ENCODE results near the gene ITPR2.

Gene ITPR2

GRCh38 chr12:26825459-26826016 lies 7.5 kb downstream of the ITPR2 start:
- H3K4me3 ChIP-seq (ENCODE audit: low read depth, low read length) = no peak overlapping the region

- no peak overlapping the region for H3K4me3 ChIP-seq (ENCODE audit: low read depth, low read length)
These were observed 9.6 kb downstream of the ITPR2 start for GRCh38 chr12:26823390-26823789.

DNA sequence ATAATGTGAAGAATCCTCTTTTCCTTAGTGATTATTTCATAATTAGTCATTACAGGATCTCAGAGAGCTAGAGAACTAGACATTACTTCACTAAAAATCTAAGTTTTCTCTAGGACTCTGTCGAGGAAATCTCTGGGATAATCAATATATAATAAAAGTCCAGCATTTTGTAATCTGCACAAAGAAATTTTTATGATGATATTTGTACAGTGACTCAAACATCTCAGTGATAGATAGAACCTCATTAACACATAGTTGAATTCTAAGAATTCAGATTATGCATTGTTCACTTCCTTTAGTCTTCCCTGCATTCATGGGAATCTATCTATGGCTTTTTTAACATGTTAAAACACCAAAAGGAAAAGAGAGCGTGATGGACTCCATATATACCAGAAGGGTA lies 11.0 kb downstream of the ITPR2 start:
- H3K4me3 ChIP-seq (ENCODE audit: low read depth, low read length) = no peak overlapping the region

DNA sequence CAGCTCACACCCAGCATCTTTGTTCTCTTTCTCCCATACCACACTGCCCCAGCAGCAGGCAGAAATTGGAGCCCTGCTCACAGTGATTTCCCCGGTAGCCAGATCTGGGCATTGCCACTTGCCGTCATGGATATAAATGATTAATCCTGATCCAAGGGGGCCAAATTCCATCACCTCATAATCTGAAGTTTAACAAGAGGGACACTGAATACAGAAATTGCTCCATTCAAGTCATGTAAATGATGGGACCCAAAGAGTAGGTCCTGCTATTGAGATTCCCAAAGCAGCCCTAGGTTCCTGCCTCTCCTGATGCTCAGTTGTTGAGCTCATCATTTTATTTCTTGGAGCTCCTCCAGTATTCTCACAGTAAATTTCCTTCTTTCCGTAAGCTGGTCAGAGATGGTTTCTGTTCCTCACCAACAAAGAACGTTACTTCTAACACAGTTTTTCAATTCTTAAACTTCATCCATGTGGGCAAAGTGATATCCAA lies 11.7 kb downstream of the ITPR2 start:
- H3K4me3 ChIP-seq (ENCODE audit: low read depth, low read length) = no peak overlapping the region

GRCh38 chr12:26818636-26819035 lies 14.4 kb downstream of the ITPR2 start:
- H3K4me3 ChIP-seq (ENCODE audit: low read depth, low read length) = no peak overlapping the region

GRCh38 chr12:26818201-26818600 lies 14.8 kb downstream of the ITPR2 start:
- no peak overlapping the region for H3K4me3 ChIP-seq (ENCODE audit: low read depth, low read length)

DNA sequence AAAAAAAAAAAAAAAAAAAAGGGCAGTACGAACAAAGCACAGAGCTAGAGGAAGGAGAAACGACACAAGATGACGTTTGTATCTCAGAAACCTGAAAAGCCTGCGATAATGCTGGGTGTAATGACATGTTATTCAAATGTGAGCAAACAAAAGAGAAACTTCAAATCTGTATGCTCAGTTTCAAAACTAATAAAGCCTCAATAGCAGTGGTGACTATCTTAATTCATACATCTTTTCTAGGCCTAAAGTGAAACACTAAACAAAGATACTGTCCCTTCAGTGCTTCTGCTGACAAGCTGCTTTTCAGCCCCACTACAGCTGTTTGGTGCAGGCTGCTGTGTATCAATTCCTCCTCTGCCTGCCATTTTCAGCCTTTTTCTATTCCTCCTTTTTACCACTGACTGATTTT lies 15.8 kb downstream of the ITPR2 start:
- H3K4me3 ChIP-seq (ENCODE audit: low read depth, low read length) = no peak overlapping the region

- no peak overlapping the region for H3K4me3 ChIP-seq (ENCODE audit: low read depth, low read length)
These were observed 19.2 kb downstream of the ITPR2 start for GRCh38 chr12:26813812-26814211.

DNA sequence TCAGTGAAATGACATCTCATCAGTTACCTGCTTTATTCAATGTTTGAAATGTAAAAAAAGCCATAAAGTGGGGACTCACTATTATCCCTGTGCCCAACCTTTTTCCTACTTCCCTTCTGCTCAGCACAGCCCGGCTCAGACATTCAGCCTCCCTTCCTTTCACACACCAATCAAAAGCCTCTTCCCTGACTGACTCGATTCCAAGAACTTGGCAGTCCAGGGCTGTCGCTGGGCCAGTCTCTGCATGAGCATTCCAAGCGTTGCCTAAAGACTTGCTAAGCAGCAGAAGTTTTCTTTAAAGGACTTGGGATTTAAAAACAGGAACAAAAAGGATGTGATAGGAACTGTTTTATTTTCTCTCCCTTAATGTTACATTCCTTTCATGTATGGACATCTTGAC lies 22.7 kb downstream of the ITPR2 start:
- H3K4me3 ChIP-seq (ENCODE audit: low read depth, low read length) = no peak overlapping the region

- H3K4me3 ChIP-seq (ENCODE audit: low read depth, low read length) = no peak overlapping the region
These were observed 23.2 kb downstream of the ITPR2 start for GRCh38 chr12:26809611-26810285.

GRCh38 chr12:26808766-26809476 lies 24.1 kb downstream of the ITPR2 start:
- no peak overlapping the region for H3K4me3 ChIP-seq (ENCODE audit: low read depth, low read length)

DNA sequence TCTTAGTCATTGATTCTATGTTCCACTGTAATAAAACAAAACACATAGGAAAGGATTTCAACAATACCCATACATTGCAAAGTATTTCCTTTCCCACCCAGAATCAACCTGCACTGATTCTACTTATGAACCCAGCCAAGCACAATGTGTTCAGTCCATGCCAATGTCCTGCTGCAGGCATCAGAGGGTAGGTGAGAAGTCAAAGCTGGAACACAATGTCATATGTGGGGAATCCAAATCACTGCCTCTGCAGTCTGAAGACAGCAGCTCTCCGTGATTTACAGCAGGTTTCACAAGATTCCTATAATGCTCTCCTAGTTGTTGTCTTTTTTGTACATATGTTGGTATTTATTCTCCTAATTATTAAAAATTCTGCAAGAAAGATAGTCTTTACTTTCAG lies 25.7 kb downstream of the ITPR2 start:
- H3K4me3 ChIP-seq (ENCODE audit: low read depth, low read length) = no peak overlapping the region

DNA sequence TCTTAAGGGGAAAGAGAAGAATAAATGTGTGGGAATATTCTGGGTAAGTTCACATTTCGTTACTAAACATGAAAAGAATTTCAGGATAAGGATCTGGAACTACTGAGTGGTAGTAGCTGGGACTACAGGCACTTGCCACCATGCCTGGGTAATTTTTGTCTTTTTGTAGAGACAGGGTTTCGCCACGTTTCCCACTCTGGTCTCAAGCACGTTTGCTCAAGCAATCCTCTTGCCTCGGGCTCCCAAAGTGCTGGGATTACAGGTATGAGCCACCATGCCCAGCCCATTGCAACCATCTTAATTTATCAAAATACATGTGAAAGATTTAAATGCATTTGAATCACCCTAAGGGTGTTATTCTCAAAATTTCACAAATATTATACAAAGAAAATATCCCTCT lies 26.4 kb downstream of the ITPR2 start:
- no peak overlapping the region for H3K4me3 ChIP-seq (ENCODE audit: low read depth, low read length)

GRCh38 chr12:26805401-26805971 lies 27.5 kb downstream of the ITPR2 start:
- H3K4me3 ChIP-seq (ENCODE audit: low read depth, low read length) = no peak overlapping the region

GRCh38 chr12:26803552-26803951 lies 29.4 kb downstream of the ITPR2 start:
- no peak overlapping the region for H3K4me3 ChIP-seq (ENCODE audit: low read depth, low read length)

- no peak overlapping the region for H3K4me3 ChIP-seq (ENCODE audit: low read depth, low read length)
These were observed 31.5 kb downstream of the ITPR2 start for GRCh38 chr12:26801486-26801885.

GRCh38 chr12:26800858-26801257 lies 32.1 kb downstream of the ITPR2 start:
- H3K4me3 ChIP-seq (ENCODE audit: low read depth, low read length) = no peak overlapping the region

DNA sequence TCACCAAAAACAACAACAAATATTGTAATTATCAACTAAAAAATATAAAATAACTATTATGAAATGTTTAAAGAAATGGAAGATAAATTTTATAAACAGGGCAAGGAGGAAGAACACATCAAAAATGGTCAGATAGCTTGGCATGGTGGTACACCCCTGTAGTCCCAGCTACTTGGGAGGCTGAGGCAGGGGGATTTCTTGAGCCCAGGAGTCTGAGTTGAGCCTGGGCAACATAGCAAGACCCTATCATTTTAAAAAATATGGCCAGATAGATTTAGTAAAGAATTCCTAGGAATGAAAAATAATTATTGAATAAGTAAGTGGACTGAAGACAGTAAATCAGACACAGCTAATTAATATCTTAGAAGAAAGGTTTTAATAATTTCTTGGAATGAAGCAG lies 32.6 kb downstream of the ITPR2 start:
- no peak overlapping the region for H3K4me3 ChIP-seq (ENCODE audit: low read depth, low read length)

- no peak overlapping the region for H3K4me3 ChIP-seq (ENCODE audit: low read depth, low read length)
These were observed 33.3 kb downstream of the ITPR2 start for GRCh38 chr12:26799741-26800140.

DNA sequence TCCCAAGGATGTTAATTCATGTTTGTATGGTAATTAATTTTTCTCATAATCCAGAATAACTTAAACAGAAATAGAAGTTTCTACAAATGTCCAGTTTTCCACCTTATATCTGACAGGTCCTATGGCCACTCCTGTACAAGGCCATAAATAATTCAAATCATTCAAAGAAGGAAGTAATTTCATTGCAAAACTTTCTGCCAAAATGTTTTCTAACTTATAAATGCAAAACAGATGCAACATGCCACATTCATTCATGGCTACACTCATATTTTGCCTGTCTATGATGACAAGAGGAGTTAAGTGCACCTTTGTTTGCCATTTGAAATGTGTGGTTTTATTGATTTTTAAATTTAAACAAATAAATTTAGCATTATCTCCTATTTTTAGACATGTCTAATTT lies 34.4 kb downstream of the ITPR2 start:
- H3K4me3 ChIP-seq (ENCODE audit: low read depth, low read length) = no peak overlapping the region

GRCh38 chr12:26798023-26798422 lies 35.0 kb downstream of the ITPR2 start:
- no peak overlapping the region for H3K4me3 ChIP-seq (ENCODE audit: low read depth, low read length)

- H3K4me3 ChIP-seq (ENCODE audit: low read depth, low read length) = no peak overlapping the region
These were observed 37.1 kb downstream of the ITPR2 start for GRCh38 chr12:26795910-26796309.

Data from iPS-11a (cell line).